Activated T-cell treated with anti-CD3 and anti-CD28 coated beads, Interleukin-2, amount 50 U/mL, for 24 hours (primary cell): ENCODE data around the gene KRT33A.
"Not testable (repeated sequence)": the region's sequence is repeated elsewhere in the genome, so short reads cannot be mapped to it uniquely, and the experiment has no call there.

Experiments used
- DNase-seq: peaks from one replicate; pipeline ENCODE4 v3.0.0-alpha.2; 2020
- H3K27ac Mint-ChIP-seq: 2 replicates; pipeline ENCODE4 v1.8.0; 2020; ENCODE audit warnings: mild to moderate bottlenecking, mixed read lengths
- H3K27me3 Mint-ChIP-seq: 2 replicates; pipeline ENCODE4 v1.8.0; 2020; ENCODE audit warnings: mixed read lengths
- H3K36me3 Mint-ChIP-seq: 2 replicates; pipeline ENCODE4 v1.8.0; 2020; ENCODE audit warnings: low read depth, mixed read lengths
- H3K4me1 Mint-ChIP-seq: 2 replicates; pipeline ENCODE4 v1.8.0; 2020; ENCODE audit warnings: low read depth, mixed read lengths
- H3K4me3 Mint-ChIP-seq: 2 replicates; pipeline ENCODE4 v1.8.0; 2020; ENCODE audit warnings: mild to moderate bottlenecking, moderate library complexity, mixed read lengths
- H3K9me3 Mint-ChIP-seq: 2 replicates; pipeline ENCODE4 v1.8.0; 2020; ENCODE audit warnings: mixed read lengths

The KRT33A gene

DNA sequence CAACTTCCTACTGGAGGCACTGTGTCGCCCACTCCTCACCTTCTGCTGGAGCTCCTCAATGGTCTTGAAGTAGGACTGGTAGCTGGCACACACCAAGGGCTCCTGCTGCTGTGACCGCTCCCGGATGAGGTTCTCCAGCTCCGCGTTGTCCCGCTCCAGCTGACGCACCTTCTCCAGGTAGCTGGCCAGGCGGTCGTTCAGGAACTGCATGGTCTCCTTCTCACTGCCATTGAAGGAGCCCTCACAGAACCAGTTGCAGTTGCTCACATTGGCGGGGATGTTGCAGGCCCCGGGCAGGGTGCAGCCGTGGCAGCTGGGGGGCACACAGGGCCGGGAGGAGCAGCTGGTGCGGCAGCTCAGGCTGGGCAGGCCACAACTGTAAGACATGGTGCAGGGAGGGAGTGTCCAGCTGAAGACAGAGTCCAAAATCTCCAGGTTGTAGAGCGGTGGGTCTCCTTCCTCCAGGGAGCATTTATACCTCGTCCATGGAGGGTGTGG is at the start of gene KRT33A:
KRT33A (minus strand) TSS at position 448 of the 498 bp plus-strand sequence; CDS start at position 387, 61 bp downstream.
- H3K4me1 Mint-ChIP-seq: peaks cover 13% of the 10 kb centered on the region
- not testable (repeated sequence) for H3K36me3 Mint-ChIP-seq, DNase-seq, H3K9me3 Mint-ChIP-seq, H3K4me3 Mint-ChIP-seq, H3K27me3 Mint-ChIP-seq, H3K27ac Mint-ChIP-seq

DNA sequence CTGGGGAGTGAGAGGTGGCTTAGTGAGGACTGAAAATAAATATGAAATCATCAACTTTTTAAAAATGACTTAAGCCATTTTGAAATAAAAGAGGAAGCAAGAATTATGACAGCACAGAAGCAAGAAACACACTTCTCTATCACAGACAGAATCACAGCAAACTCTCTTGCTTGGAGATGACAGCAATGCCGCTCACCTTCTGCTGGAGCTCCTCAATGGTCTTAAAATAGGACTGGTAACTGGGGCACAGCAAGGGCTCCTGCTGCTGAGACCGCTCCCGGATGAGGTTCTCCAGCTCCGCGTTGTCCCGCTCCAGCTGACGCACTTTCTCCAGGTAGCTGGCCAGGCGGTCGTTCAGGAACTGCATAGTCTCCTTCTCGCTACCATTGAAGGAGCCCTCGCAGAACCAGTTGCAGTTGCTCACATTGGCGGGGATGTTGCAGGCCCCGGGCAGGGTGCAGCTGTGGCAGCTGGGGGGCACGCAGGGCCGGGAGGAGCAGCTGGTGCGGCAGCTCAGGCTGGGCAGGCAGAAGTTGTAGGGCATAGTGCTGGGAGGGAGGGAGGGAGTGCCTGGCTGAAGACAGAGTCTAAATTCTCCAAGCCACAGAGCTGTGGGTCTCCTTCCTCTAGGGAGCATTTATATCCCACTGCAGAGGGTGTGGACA is 46.5 kb upstream of the KRT33A start, which contains the start of gene KRT31:
KRT31 (minus strand) TSS at position 613 of the 665 bp plus-strand sequence; CDS start at position 544, 69 bp downstream.
- peaks cover under 1% of the 10 kb centered on the region for H3K27me3 Mint-ChIP-seq
- H3K27ac Mint-ChIP-seq: no peak within 1 kb of the TSS
- no peaks in the 10 kb centered on the region for H3K36me3 Mint-ChIP-seq
- DNase-seq: no peak
- peaks cover 5% of the 10 kb centered on the region for H3K4me1 Mint-ChIP-seq
- no peak within 1 kb of the TSS for H3K4me3 Mint-ChIP-seq
- H3K9me3 Mint-ChIP-seq: no peaks in the 10 kb centered on the region

DNA sequence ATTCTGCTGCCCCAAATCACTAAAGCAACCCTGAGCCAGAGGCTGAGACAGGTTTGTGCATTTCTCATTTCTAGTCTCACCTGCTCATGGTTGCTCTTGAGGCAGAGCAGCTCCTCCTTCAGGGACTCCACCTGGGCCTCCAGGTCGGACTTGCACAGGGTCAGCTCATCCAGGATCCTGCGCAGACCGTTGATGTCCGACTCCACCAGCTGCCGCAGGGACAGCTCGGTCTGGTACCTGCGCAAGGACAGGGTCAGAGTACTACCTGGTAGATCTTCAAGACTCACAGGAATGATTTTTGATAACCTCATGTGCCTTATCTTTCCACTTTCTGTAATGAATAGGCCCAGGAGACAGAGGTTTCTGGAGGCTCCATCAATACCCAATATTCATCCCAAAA is 45.7 kb upstream of the KRT33A start:
- H3K36me3 Mint-ChIP-seq: no peaks in the 10 kb centered on the region
- H3K27me3 Mint-ChIP-seq: peaks cover 3% of the 10 kb centered on the region
- DNase-seq: no peak
- H3K4me1 Mint-ChIP-seq: peaks cover 4% of the 10 kb centered on the region
- H3K27ac Mint-ChIP-seq: no peak overlapping the region
- no peak overlapping the region for H3K4me3 Mint-ChIP-seq
- no peaks in the 10 kb centered on the region for H3K9me3 Mint-ChIP-seq

DNA sequence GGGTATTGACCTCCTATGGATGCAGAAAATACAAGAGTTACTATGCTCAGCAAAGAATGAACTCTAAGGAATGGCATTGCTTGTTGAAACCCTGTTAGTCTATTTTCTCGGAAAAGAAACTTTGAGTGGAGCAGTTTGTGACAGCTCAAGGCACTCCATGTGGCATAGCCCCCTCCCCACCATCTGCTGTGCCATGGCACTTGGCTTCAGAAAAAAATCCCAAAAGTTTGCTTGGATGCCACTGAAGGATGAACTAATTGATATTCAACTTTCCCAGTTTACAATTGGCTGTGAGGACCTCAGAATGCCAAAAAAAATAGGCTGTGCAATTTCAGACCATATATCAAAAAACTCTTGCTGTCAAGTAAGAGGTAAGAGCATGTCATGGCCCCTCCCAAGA is 45.0 kb upstream of the KRT33A start:
- no peak overlapping the region for H3K27ac Mint-ChIP-seq
- H3K9me3 Mint-ChIP-seq: no peaks in the 10 kb centered on the region
- no peak for DNase-seq
- peaks cover 5% of the 10 kb centered on the region for H3K27me3 Mint-ChIP-seq
- H3K36me3 Mint-ChIP-seq: no peaks in the 10 kb centered on the region
- H3K4me3 Mint-ChIP-seq: no peak overlapping the region
- peaks cover 4% of the 10 kb centered on the region for H3K4me1 Mint-ChIP-seq

DNA sequence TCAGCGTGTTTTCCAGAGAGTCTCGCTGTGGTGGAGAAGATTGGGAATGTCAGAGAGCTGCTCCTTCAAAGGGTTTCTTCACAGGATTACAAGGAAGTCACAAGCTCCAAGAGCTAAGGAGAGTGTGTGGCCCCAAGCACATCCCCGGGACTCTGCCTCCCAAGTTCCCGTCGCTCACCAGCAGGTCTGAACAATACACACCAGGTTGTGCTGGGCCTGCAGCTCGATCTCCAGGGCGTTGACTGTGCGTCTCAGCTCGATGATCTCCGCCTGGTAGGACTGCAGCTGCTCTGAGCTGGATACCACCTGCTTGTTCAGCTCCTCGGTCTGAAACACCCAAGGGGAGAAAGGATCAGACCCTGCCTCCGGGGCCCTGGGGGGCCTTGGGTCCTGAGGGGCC is 44.4 kb upstream of the KRT33A start:
- not testable (repeated sequence) for DNase-seq, H3K4me3 Mint-ChIP-seq, H3K4me1 Mint-ChIP-seq, H3K27me3 Mint-ChIP-seq, H3K27ac Mint-ChIP-seq, H3K9me3 Mint-ChIP-seq, H3K36me3 Mint-ChIP-seq

DNA sequence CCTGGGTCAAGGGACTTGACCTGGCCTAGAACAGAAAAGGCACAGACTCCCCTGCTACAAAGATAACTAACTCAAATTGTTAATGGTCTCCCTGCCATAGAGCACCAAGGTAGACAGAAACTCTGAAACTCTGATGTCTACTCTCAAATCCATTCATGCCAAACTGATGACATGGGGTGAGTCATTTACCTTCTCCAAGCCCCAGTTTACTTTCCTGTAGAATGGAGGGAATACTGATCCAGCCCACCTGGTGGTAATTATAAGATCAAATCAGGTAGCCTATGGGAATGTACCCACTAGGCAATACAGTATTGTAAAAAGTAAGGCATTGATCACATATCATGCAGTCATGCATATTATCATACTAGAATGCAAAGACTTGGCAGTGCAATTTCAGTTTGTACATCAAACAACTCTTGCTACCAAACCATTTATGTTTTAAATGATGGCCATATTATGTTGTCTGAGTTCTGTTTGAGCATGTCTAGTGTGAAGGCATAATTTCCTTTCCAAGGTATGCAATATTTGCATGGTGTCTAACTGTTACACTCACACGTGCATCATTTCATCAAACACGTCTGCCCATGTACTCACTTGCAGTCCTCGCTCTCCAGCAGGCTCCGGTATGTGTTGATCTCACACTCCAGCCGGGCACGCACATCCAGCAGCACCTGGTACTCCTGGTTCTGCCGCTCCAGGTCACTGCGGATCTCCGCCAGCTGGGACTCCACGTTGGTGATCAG is 43.8 kb upstream of the KRT33A start:
- no peak for DNase-seq
- Mint-ChIP-seq H3K4me3 (no peak overlapping the region), H3K27ac (no peak overlapping the region), H3K9me3 (no peaks in the 10 kb centered on the region), H3K36me3 (no peaks in the 10 kb centered on the region), H3K27me3 (peaks cover 5% of the 10 kb centered on the region), H3K4me1 (peaks cover 2% of the 10 kb centered on the region)

DNA sequence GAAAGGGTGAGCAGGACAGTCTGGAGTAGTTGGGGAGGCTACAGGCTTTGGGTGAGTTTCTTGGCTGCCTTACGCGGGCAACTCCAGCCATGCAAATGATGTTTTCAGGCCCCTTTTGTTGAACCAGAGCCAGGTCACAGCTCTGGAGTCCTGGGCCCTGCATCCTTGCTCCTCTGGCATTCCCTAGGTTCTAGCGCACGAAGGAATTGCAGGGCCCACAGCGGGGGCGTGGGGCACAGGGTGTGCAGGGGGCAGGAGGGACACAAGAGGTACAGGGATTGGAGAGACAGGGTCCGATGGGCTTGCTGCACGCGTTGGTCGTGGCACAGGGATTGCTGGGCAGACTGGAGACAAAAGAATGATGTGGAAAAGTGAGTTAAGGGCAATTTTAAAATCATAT is 43.2 kb upstream of the KRT33A start:
- no peak for DNase-seq
- Mint-ChIP-seq H3K27me3 (peaks cover 5% of the 10 kb centered on the region), H3K4me3 (no peak overlapping the region), H3K36me3 (no peaks in the 10 kb centered on the region), H3K27ac (no peak overlapping the region), H3K9me3 (no peaks in the 10 kb centered on the region), H3K4me1 (no peaks in the 10 kb centered on the region)

DNA sequence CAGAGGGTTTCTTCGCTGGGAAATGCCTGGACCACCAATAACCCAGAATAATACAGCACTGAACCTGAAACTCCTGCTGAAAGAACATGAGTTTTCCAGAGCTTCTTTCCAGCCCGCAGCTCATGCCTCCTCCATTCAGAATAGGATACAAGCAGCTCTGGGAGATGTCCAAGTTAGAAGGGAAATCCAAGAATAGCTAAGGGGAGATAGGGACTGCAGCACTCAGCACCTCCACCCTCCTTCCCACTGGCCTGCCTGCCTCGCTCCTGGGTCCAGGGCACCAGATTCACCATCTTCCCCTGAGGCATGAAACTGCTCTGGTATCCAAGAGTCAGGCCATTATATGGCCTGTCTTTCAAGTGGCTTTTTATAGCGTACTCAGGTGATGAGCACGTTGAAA is 42.7 kb upstream of the KRT33A start:
- Mint-ChIP-seq H3K27ac (no peak overlapping the region), H3K36me3 (no peaks in the 10 kb centered on the region), H3K4me3 (no peak overlapping the region), H3K27me3 (peaks cover 5% of the 10 kb centered on the region), H3K4me1 (no peaks in the 10 kb centered on the region), H3K9me3 (no peaks in the 10 kb centered on the region)
- DNase-seq: no peak

DNA sequence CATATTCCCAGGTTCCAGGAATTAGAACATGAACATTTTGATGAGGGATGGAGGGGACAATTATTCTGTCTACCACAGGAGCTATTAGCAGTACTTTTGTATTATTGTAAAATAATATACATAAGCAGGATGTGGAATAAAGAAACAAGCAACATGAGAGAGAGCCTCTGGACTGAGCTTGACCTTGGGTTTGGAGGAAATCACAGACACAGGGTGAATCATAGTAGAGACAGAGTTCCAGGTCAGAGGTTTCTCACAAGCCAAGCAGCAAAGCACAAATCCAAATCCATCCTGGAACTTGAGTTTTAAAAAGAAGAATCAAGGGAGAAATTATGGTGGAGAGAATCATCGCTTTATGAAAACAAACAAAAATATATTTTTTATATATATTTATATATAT is 41.6 kb upstream of the KRT33A start:
- Mint-ChIP-seq H3K9me3 (peaks cover 4% of the 10 kb centered on the region), H3K4me3 (no peak overlapping the region), H3K27me3 (peaks cover 5% of the 10 kb centered on the region)

DNA sequence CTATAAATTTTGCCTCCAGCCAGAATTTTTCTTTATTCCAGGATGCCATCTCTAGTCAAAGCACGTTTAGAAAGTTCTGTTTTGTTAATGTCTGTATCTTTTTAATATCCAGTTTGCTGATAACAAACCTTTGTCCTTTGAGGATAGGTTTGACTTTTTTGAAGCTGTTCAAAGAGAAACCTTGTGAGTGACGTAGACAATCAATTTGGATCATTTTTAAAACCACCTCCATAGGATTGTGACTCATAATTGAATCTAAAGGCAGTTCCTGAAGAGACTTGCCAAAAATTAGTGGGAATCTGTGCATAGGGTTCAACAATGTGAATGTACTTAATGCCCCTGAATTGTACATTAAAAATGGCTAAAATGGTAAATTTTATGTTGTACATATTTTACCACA is 40.9 kb upstream of the KRT33A start:
- DNase-seq: no peak
- H3K4me1 Mint-ChIP-seq: no peaks in the 10 kb centered on the region
- no peak overlapping the region for H3K27ac Mint-ChIP-seq
- H3K4me3 Mint-ChIP-seq: no peak overlapping the region
- H3K36me3 Mint-ChIP-seq: no peaks in the 10 kb centered on the region
- peaks cover 5% of the 10 kb centered on the region for H3K27me3 Mint-ChIP-seq
- peaks cover 8% of the 10 kb centered on the region for H3K9me3 Mint-ChIP-seq

More for the DNA sequence above, 41.6 kb upstream of the KRT33A start:
- no peak for DNase-seq
- Mint-ChIP-seq H3K36me3 (no peaks in the 10 kb centered on the region), H3K27ac (no peak overlapping the region), H3K4me1 (no peaks in the 10 kb centered on the region)

DNA sequence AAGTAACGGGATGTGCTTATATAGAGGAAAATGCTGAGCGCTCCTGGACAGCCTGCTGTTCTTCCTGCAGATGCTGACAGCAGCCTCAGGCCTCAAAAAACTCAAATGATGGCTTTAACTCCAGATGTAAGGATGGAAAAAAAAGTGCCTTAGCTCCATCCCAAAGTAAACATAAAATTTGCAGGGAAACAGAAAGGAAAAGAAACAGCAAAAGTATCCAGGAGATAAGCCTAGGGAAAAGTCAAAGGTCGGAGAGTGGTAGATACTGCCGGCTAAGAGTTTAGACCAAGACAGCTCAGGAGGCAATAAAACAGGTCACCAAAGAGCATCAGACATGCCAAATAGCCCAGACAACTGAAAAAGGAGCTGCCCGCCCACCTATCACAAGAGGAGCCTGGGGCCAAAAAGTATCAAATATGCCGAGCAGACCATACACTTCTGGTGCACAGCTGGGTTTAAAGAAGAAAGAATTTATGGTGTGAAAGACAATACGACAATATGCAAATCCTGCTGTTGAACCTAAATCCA is 39.8 kb upstream of the KRT33A start:
- Mint-ChIP-seq H3K36me3 (no peaks in the 10 kb centered on the region), H3K4me3 (no peak overlapping the region), H3K27me3 (peaks cover 5% of the 10 kb centered on the region), H3K27ac (no peak overlapping the region), H3K9me3 (peaks cover 12% of the 10 kb centered on the region), H3K4me1 (no peaks in the 10 kb centered on the region)
- no peak for DNase-seq

DNA sequence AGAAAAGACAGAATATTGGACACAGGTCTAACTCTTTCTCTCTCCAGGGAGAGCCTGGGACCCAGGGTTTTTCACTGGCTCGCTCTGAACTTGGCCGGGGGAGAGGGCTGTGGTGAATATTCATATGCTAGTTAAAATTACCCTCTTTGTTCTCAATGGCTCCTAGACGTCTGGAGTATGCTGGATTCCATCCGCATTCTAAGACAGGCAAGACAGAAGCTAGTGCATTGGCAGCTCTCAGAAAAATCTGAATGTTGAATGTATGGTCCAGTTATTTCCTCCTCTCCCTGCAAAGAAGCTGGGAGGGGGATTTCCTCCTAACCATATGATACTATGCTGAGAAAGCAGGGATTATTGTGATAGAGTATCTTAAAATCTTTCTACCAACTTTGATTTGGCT is 37.0 kb upstream of the KRT33A start:
- Mint-ChIP-seq H3K27me3 (peaks cover 5% of the 10 kb centered on the region), H3K27ac (no peak overlapping the region)

DNA sequence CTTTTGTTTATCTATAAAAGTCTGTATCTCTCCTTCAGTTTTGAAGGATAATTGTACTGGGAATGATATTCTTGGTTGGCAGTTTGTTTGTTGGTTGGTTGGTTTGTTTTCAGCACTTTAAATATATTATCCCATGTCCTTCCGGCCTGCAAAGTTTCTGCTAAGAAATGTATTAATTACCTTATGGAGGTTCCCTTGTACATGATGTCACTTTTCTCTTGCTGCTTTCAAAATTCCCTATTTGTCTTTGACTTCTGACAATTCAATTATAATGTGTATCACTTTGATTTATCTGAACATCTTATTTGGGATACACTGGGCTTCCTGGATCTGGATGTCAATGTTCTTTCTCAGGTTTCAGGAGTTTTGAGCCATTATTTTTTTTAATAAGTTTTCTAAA is 35.6 kb upstream of the KRT33A start:
- Mint-ChIP-seq H3K4me1 (no peaks in the 10 kb centered on the region), H3K27me3 (peaks cover 1% of the 10 kb centered on the region), H3K4me3 (no peak overlapping the region), H3K9me3 (peaks cover 12% of the 10 kb centered on the region), H3K36me3 (no peaks in the 10 kb centered on the region), H3K27ac (no peak overlapping the region)
- DNase-seq: no peak

More for the DNA sequence above, 37.0 kb upstream of the KRT33A start:
- Mint-ChIP-seq H3K9me3 (peaks cover 12% of the 10 kb centered on the region), H3K36me3 (no peaks in the 10 kb centered on the region), H3K4me3 (no peak overlapping the region), H3K4me1 (no peaks in the 10 kb centered on the region)
- DNase-seq: no peak

DNA sequence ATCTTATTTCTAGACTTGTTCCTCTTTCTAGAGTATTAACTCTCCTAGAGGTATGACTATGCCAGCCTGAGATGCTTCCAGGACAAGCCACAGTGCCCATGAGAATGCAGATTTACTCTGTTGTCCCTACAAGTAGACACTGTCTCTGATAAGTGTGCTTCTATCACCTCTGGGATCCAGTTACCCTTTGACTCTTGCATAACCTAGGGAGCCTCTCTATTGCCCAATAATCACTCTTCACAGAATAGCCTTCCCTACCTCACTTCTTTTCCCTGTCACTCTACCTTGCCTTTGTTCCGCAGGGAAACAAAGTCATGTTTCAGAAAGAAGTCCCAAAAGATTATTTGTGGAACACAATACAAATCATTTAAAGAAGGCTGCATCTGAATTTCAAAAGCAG is 33.1 kb upstream of the KRT33A start:
- H3K36me3 Mint-ChIP-seq: no peaks in the 10 kb centered on the region
- no peak for DNase-seq
- H3K4me1 Mint-ChIP-seq: peaks cover under 1% of the 10 kb centered on the region
- no peak overlapping the region for H3K27ac Mint-ChIP-seq
- peaks cover 12% of the 10 kb centered on the region for H3K9me3 Mint-ChIP-seq
- H3K4me3 Mint-ChIP-seq: no peak overlapping the region
- H3K27me3 Mint-ChIP-seq: no peaks in the 10 kb centered on the region

DNA sequence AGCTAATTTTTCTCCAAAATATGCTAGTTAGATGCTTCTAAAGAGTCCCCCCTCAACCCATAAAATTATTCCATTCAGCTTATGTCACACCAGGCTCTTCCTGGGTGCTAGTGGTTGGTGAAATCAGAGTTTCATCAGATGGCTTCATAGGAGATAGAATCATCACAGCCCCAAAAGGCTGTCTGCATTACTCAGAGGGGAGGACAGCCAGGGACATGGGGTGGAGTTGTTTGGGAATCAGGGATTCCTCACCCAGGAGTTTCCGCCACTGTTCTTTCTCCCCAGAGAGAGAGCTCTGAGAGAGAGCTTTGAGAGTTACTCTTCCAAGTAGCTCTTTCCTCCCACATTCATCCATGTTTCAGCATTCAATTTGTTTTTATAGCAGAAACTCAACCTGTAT is 31.8 kb upstream of the KRT33A start:
- H3K9me3 Mint-ChIP-seq: peaks cover 10% of the 10 kb centered on the region
- DNase-seq: no peak
- peaks cover 11% of the 10 kb centered on the region for H3K4me1 Mint-ChIP-seq
- H3K27me3 Mint-ChIP-seq: no peaks in the 10 kb centered on the region
- no peak overlapping the region for H3K4me3 Mint-ChIP-seq
- H3K36me3 Mint-ChIP-seq: no peaks in the 10 kb centered on the region
- H3K27ac Mint-ChIP-seq: no peak overlapping the region
